Stimulated activated CD4-positive, alpha-beta T cell treated with anti-CD3 and anti-CD28 coated beads, Interleukin-15, amount 100 ng/mL, for 48 hours (primary cell): Measurements from ENCODE around the gene THPO.

Source experiments
- DNase-seq, 2 donors: peaks; one replicate each; pipeline ENCODE4 v3.0.0-alpha.2; 2020; ENCODE audit warnings: low read depth in 2 of 2

Gene THPO

GRCh38 chr3:184362668-184363546, 15.1 kb downstream of the THPO start:
- DNase-seq, result peak; percentile 93 to 96

GRCh38 chr3:184361932-184362667, 15.9 kb downstream of the THPO start:
- DNase-seq, result peak; percentile 22 to 33

- DNase-seq, result peak in 1 of 2 donors; percentile 31
Observed at GRCh38 chr3:184361532-184361931, 16.5 kb downstream of the THPO start, which contains the start of the genes CLCN2 and POLR2H. CLCN2 (minus strand) TSS chr3:184361605; CDS start chr3:184361479, 126 bp downstream. POLR2H (plus strand) TSS chr3:184361710; CDS start chr3:184363493, 1,783 bp downstream.

- no peak for DNase-seq
Observed at GRCh38 chr3:184360929-184361531, 17.0 kb downstream of the THPO start.

DNA sequence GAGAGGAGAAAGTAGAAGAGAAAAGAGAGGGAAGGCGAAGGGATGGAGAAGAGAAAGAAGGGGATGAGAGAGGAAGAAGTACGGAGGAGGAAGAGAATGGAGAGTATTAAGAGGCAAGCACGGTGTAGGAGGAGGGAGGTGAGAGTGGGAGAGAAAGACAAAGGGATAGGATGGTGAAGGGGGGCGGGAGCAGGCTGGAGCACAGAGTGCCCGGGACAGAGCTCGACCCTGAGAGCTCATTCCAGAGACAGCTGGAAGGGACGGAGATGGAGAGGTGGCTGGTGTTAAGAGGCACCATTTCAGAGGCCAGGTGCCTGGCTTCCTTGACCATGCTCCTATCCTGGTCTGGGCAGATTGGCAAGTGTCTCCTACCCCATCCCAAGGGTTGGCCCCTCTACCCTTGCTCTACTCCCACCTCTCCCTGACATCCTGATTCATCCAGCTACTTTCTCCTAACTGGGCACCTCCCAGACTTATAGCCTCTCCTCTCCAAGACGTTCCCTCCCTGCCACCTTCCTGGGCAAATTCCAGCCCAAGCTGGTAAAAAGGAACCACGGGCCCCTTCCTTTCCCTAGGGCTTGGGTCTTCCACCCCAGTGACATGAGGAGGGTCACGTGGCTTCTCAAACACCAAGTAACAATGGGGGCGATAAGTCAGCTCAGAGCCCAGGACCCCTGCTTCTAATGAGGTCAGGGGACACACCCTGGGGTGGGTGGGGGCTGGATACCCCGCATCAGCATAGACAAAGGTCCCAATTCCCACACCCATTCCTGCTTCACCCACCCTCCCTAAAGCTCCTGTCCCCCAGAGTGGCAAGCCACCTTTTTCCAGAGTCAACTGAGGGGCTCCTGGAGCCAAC, 17.7 kb downstream of the THPO start:
- no peak for DNase-seq

DNA sequence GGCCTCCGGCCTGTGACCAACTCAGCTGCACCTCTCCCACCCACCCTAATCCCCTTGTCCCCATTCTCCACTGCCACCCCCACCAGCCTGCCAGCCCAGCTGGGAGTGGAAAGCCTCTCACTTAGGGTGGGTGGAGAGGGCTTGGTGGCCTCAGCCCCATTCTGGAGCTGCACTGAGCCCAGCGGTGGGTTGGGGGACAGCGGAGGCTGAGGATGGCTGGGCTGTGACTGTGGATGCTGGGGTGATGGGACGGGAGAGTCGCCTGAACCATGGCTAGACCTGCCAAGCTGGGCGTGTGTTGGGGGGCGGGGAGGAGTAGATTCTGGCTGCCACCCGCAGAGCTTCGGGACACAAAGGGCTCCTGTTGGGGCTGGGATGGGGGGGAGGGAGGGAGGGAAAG, 18.4 kb downstream of the THPO start:
- DNase-seq, result no peak

DNA sequence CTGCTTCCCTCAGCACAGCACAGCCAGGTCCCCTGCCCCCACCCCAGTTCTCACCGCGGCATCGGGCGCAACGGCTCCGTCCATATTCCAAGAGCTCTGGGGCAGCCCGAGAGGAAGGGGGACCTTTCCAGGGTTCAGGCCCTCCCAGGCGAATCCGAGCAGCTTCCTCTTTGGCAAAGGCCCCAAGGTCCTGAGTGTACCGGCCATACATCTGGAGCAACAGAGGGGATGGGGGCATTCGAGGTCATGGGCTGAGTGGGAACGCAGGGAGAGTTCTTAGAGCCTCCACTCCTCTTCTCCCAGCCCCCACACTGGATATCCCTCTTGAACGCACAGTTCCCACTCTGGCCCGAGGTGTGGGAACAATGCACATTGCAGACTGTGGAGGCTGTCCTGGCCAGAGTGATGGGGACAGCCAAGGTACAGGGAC, 19.1 kb downstream of the THPO start:
- DNase-seq, result no peak

GRCh38 chr3:184358124-184358767, 19.8 kb downstream of the THPO start:
- no peak for DNase-seq

DNA sequence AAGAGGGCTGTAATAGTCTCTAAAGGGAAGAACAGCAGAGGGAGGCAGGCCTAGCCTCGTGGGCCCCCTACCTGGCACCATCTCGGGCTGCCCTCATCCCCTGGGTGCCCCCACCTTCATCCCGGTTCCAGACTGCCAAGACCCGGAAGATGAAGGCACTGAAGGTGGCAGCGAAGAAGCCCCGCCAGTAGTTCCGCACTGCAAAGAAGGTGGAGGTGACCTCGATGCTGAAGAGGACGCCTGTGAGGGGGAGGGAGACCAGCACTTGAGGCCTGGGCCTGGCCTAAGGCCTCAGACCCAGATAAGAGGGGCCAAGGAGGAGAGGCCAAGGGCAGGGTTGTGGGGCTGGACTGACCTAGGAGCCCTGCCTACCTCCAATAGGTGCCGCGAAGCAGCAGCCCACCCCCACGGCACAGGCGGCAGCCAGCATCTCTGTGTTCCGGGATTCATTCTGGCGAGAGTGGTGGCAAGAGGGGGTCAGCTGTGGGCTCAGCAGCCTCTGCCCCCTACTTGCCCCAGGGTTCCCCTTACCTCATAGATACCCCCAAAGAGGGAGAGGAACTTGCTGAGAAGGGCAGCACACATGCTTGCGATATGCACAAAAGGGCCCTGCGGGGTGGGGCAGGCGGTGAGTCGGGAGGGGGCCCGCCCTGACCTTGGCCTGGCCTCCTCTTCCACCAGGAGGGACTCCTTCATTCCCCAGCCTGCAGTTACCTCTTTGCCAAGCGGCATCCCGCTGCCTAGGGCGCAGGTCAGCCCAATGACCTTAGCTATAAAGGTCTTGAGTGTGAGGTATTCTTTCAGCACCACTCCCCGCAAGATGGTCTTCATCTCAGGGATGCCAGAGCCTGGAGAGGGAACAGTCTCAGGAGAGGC, 20.5 kb downstream of the THPO start:
- no peak for DNase-seq

- DNase-seq, result no peak
Observed at GRCh38 chr3:184355261-184356040, 22.6 kb downstream of the THPO start.

- DNase-seq, result no peak
Observed at GRCh38 chr3:184354754-184355153, 23.3 kb downstream of the THPO start.

DNA sequence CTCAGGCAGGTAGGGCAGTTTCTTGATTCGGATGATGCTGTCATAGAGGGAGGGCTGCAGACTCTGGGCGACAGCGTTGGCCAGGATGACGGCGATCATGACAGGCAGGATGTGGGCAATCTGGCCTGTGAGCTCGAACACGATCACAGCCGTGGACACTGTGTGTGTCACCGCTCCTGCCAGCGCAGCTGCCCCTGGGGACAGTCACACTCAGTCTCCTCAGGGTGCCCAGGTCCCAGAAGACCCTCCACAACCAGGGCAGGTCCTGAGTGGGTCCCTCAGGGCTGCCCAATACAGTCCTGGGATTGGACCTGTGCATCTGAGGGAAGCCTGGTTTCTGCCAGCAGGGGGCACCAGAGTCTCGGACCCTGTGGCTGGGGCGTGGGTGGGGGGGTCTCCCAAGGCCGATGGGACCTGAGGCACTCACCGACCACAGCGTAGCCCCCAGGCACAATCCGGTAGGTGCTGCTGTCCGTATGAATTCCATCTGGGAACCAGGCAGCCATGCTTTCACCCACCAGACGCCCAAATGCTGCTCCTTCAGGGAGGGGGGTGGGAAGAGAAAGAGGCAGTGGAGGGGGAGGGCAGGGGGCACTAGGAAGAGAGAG, 23.8 kb downstream of the THPO start:
- DNase-seq, result peak in 1 of 2 donors; percentile 63

- no peak for DNase-seq
Observed at GRCh38 chr3:184353546-184353941, 24.5 kb downstream of the THPO start.

DNA sequence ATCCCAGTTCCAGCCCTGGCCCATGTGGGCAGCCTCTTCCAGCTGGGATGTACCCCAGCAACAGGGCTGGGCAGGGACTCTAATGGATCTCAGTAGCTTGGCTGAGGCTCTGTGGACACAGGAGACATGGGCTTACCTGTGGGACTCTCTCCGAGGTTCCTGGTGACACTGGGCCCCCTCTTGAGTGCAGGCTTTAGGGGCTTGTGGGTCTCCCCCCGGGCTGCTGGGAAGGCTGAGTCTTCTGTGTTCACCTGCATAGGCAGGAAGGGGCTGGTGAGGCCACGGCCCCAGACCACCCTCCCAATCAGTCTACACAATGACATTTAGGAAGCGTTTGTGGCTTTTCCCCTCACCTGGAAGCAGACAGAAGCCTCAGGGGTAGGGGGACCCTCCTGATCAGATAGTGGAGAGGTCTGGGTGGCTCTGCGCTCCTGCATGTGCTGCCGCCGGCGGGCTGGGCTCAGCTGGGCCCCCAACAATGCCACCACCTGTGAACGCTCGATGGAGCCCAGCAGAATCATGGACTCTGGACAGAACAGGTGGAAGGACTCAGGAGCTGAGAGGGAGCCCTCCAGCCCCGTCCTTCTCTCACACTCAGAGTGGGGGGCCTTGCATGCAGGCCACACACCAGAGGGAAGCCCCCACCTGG, 25.0 kb downstream of the THPO start:
- no peak for DNase-seq

- no peak for DNase-seq
Observed at GRCh38 chr3:184352149-184352785, 25.7 kb downstream of the THPO start.

DNA sequence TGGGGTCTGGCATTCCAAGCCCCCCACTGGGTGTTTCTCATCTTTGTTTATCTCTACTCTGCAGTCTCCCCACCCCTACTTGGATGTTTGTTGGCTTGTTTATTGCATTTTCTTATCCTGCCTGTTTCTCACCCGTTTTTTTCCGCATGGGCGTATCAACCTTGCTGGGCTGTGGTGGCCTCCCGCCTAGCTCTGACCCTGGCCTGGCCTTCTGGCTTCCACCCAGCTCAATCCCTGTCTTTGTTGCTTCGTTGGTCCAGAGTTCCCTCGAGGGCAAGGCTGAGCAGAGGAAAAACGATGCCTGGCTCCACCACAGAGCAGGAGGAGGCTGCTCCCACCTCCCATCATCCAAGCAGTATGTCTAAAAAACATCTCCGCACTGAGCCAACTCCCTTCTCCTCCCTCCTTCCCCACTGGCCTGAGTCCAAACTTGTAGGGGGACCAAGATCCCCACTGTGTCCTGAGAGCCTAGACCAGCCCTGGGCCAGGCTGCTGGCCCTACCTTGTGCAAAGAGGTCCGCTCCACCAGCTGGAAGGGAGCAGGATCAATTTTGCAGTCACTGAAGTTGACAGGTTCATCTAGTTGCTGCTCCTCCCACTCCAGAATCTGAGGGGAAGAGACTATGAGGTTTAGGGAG, 26.4 kb downstream of the THPO start:
- DNase-seq, result no peak

DNA sequence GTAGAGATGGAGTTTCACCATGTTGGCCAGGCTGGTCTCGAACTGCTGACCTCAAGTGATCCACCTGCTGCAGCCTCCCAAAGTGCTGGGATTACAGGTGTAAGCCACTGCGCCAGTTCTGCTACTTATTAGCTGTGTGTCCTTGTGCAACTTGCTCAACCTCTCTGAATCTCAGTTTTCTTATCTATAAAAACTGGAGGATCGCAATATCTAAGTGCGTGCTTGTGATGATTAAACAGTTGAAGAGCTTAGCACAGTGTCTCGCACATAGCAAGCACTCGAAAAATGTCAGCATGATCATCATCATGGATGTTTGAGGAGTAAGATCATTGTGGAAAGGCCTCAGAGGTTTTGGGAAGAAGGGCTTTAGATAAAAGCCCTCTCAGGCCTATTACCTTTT, 27.4 kb downstream of the THPO start:
- no peak for DNase-seq
